ENCODE data around the gene EXOC4. TPM values are rescaled to one million over a fixed set of nuclear protein-coding genes. Genes with fewer than 3 reads are reported as not detected.

Gene EXOC4
- total RNA-seq, 4 donors from 2014 or later, result 82.4 to 204 (median 128) TPM

- 78 to 95% methylated on average over 4 of the region's 4 CpGs for WGBS, 2 donors (ENCODE audit: low coverage in 1 of 2)
Observed at GRCh38 chr7:133550811-133551210, 297.9 kb downstream of the EXOC4 start.

GRCh38 chr7:133551466-133551865 lies 298.6 kb downstream of the EXOC4 start:
- H3K36me3 ChIP-seq, result no peaks in the 10 kb centered on the region
- H3K27me3 ChIP-seq, result no peaks in the 10 kb centered on the region
- TF ChIP-seq CTCF (IDR thresholded peaks at IDR 0.05), result no peak
- no peak for TF ChIP-seq POLR2A (IDR thresholded peaks at IDR 0.05)
- no peak for TF ChIP-seq POLR2AphosphoS5 (IDR thresholded peaks at IDR 0.05)
- TF ChIP-seq EP300 (IDR thresholded peaks at IDR 0.05; ENCODE audit: low read depth), result no peak
- in situ Hi-C loops (cut with MboI; ENCODE audit: low pct_ligation_motif_present in 1 of 4, low pct_unique_long_range_greater_than_20kb in 1 of 4, low sequenced_read_pairs in 3 of 4), result no loop called here
- no peaks in the 10 kb centered on the region for H3K9me3 ChIP-seq
- intact Hi-C loops (cut with DNase I; ENCODE audit: low total_unique reads), result no loop called here
- DNase-seq, result no peak
- H3K4me1 ChIP-seq, result no peaks in the 10 kb centered on the region
- WGBS, 2 donors (ENCODE audit: low coverage in 1 of 2), result 91 to 96% methylated on average over 4 of the region's 4 CpGs
- H3K27ac ChIP-seq, result no peak overlapping the region
- no peak overlapping the region for H3K4me3 ChIP-seq

More at GRCh38 chr7:133550811-133551210, 297.9 kb downstream of the EXOC4 start:
- H3K27ac ChIP-seq, result no peak overlapping the region
- H3K9me3 ChIP-seq, result no peaks in the 10 kb centered on the region
- in situ Hi-C loops (cut with MboI; ENCODE audit: low pct_ligation_motif_present in 1 of 4, low pct_unique_long_range_greater_than_20kb in 1 of 4, low sequenced_read_pairs in 3 of 4) (no loop called here), intact Hi-C loops (cut with DNase I; ENCODE audit: low total_unique reads) (no loop called here)
- TF ChIP-seq POLR2A (IDR thresholded peaks at IDR 0.05), result no peak
- no peak for TF ChIP-seq POLR2AphosphoS5 (IDR thresholded peaks at IDR 0.05)
- TF ChIP-seq CTCF (IDR thresholded peaks at IDR 0.05), result no peak
- no peak for TF ChIP-seq EP300 (IDR thresholded peaks at IDR 0.05; ENCODE audit: low read depth)
- no peaks in the 10 kb centered on the region for H3K4me1 ChIP-seq
- H3K27me3 ChIP-seq, result no peaks in the 10 kb centered on the region
- H3K36me3 ChIP-seq, result no peaks in the 10 kb centered on the region
- no peak overlapping the region for H3K4me3 ChIP-seq
- no peak for DNase-seq

- TF ChIP-seq EP300 (IDR thresholded peaks at IDR 0.05; ENCODE audit: low read depth) (no peak), POLR2AphosphoS5 (IDR thresholded peaks at IDR 0.05) (no peak), POLR2A (IDR thresholded peaks at IDR 0.05) (no peak), CTCF (IDR thresholded peaks at IDR 0.05) (no peak)
- H3K9me3 ChIP-seq, result no peaks in the 10 kb centered on the region
- no peaks in the 10 kb centered on the region for H3K27me3 ChIP-seq
- intact Hi-C loops (cut with DNase I; ENCODE audit: low total_unique reads) (no loop called here), in situ Hi-C loops (cut with MboI; ENCODE audit: low pct_ligation_motif_present in 1 of 4, low pct_unique_long_range_greater_than_20kb in 1 of 4, low sequenced_read_pairs in 3 of 4) (no loop called here)
- H3K4me3 ChIP-seq, result no peak overlapping the region
- H3K4me1 ChIP-seq, result no peaks in the 10 kb centered on the region
- no peak for DNase-seq
- H3K36me3 ChIP-seq, result no peaks in the 10 kb centered on the region
- 100% methylated on average over 1 of the region's 1 CpG for WGBS, 2 donors (ENCODE audit: low coverage in 1 of 2)
- H3K27ac ChIP-seq, result no peak overlapping the region
Observed at GRCh38 chr7:133552079-133552478, 299.2 kb downstream of the EXOC4 start.

- TF ChIP-seq POLR2AphosphoS5 (IDR thresholded peaks at IDR 0.05) (no peak), CTCF (IDR thresholded peaks at IDR 0.05) (no peak), POLR2A (IDR thresholded peaks at IDR 0.05) (no peak), EP300 (IDR thresholded peaks at IDR 0.05; ENCODE audit: low read depth) (no peak)
- no peaks in the 10 kb centered on the region for H3K4me1 ChIP-seq
- H3K27me3 ChIP-seq, result no peaks in the 10 kb centered on the region
- H3K4me3 ChIP-seq, result no peak overlapping the region
- in situ Hi-C loops (cut with MboI; ENCODE audit: low pct_ligation_motif_present in 1 of 4, low pct_unique_long_range_greater_than_20kb in 1 of 4, low sequenced_read_pairs in 3 of 4) (no loop called here), intact Hi-C loops (cut with DNase I; ENCODE audit: low total_unique reads) (no loop called here)
- no peaks in the 10 kb centered on the region for H3K9me3 ChIP-seq
- WGBS, 2 donors (ENCODE audit: low coverage in 1 of 2), result 92 to 97% methylated on average over 1 to 2 of the region's 2 CpGs
- no peaks in the 10 kb centered on the region for H3K36me3 ChIP-seq
- no peak for DNase-seq
- H3K27ac ChIP-seq, result no peak overlapping the region
Observed at GRCh38 chr7:133554330-133554729, 301.5 kb downstream of the EXOC4 start.

Data from transverse colon (tissue), 4 donors.